ENCODE results near the gene OLR1. TPM values are rescaled to one million over a fixed set of nuclear protein-coding genes. Genes with fewer than 3 reads are reported as not detected.

OLR1 gene
- total RNA-seq, 2 donors from 2014 or later, result 0.15 TPM; not detected in 1

- no peaks in the 10 kb centered on the region for H3K36me3 Mint-ChIP-seq (ENCODE audit: low read depth)
- ATAC-seq, result no peak
Observed at GRCh38 chr12:10126413-10126812, 45.5 kb downstream of the OLR1 start.

GRCh38 chr12:10122689-10123088, 49.2 kb downstream of the OLR1 start:
- H3K9me3 ChIP-seq (ENCODE audit: control insufficient read depth, low read length, poor library complexity, severe bottlenecking), result no peaks in the 10 kb centered on the region
- Mint-ChIP-seq H3K27ac (no peak overlapping the region), H3K27me3 (peaks cover 5% of the 10 kb centered on the region), H3K36me3 (ENCODE audit: low read depth) (no peaks in the 10 kb centered on the region), H3K4me3 (no peak overlapping the region), H3K4me1 (peaks cover 2% of the 10 kb centered on the region)
- ATAC-seq (no peak), DNase-seq (no peak)

More at GRCh38 chr12:10126413-10126812, 45.5 kb downstream of the OLR1 start:
- no peaks in the 10 kb centered on the region for H3K9me3 ChIP-seq (ENCODE audit: control insufficient read depth, low read length, poor library complexity, severe bottlenecking)
- Mint-ChIP-seq H3K4me1 (peaks cover 5% of the 10 kb centered on the region), H3K27ac (no peak overlapping the region), H3K4me3 (no peak overlapping the region), H3K27me3 (peaks cover 7% of the 10 kb centered on the region)
- DNase-seq, result no peak

- H3K9me3 ChIP-seq (ENCODE audit: control insufficient read depth, low read length, poor library complexity, severe bottlenecking), result no peaks in the 10 kb centered on the region
- Mint-ChIP-seq H3K36me3 (ENCODE audit: low read depth) (no peaks in the 10 kb centered on the region), H3K27ac (no peak overlapping the region), H3K4me3 (no peak overlapping the region), H3K27me3 (no peaks in the 10 kb centered on the region), H3K4me1 (peaks cover 2% of the 10 kb centered on the region)
- DNase-seq (no peak), ATAC-seq (no peak)
Observed at GRCh38 chr12:10121278-10121677, 50.7 kb downstream of the OLR1 start.

- no peaks in the 10 kb centered on the region for H3K36me3 Mint-ChIP-seq (ENCODE audit: low read depth)
- ATAC-seq (no peak), DNase-seq (no peak)
Observed at GRCh38 chr12:10119066-10119465, 52.9 kb downstream of the OLR1 start.

GRCh38 chr12:10115890-10116289, 56.0 kb downstream of the OLR1 start:
- ATAC-seq (no peak), DNase-seq (no peak)
- peaks cover 2% of the 10 kb centered on the region for H3K4me1 Mint-ChIP-seq
- no peak overlapping the region for H3K27ac Mint-ChIP-seq
- H3K36me3 Mint-ChIP-seq (ENCODE audit: low read depth), result no peaks in the 10 kb centered on the region
- peaks cover 4% of the 10 kb centered on the region for H3K27me3 Mint-ChIP-seq
- no peak overlapping the region for H3K4me3 Mint-ChIP-seq
- no peaks in the 10 kb centered on the region for H3K9me3 ChIP-seq (ENCODE audit: control insufficient read depth, low read length, poor library complexity, severe bottlenecking)

More at GRCh38 chr12:10119066-10119465, 52.9 kb downstream of the OLR1 start:
- Mint-ChIP-seq H3K4me1 (peaks cover 2% of the 10 kb centered on the region), H3K27ac (no peak overlapping the region), H3K27me3 (peaks cover 4% of the 10 kb centered on the region), H3K4me3 (no peak overlapping the region)
- no peaks in the 10 kb centered on the region for H3K9me3 ChIP-seq (ENCODE audit: control insufficient read depth, low read length, poor library complexity, severe bottlenecking)

GRCh38 chr12:10115311-10115710, 56.6 kb downstream of the OLR1 start:
- H3K9me3 ChIP-seq (ENCODE audit: control insufficient read depth, low read length, poor library complexity, severe bottlenecking), result no peaks in the 10 kb centered on the region
- Mint-ChIP-seq H3K27ac (no peak overlapping the region), H3K27me3 (peaks cover 4% of the 10 kb centered on the region), H3K4me1 (peaks cover 2% of the 10 kb centered on the region), H3K36me3 (ENCODE audit: low read depth) (no peaks in the 10 kb centered on the region), H3K4me3 (no peak overlapping the region)
- ATAC-seq, result no peak
- DNase-seq, result no peak

GRCh38 chr12:10113920-10114319, 58.0 kb downstream of the OLR1 start:
- no peak for DNase-seq
- no peaks in the 10 kb centered on the region for H3K9me3 ChIP-seq (ENCODE audit: control insufficient read depth, low read length, poor library complexity, severe bottlenecking)
- Mint-ChIP-seq H3K27ac (no peak overlapping the region), H3K36me3 (ENCODE audit: low read depth) (no peaks in the 10 kb centered on the region), H3K4me1 (peaks cover 2% of the 10 kb centered on the region), H3K4me3 (no peak overlapping the region), H3K27me3 (peaks cover 4% of the 10 kb centered on the region)
- no peak for ATAC-seq

- H3K36me3 Mint-ChIP-seq (ENCODE audit: low read depth), result no peaks in the 10 kb centered on the region
- ATAC-seq (no peak), DNase-seq (no peak)
- H3K27me3 Mint-ChIP-seq, result peaks cover 4% of the 10 kb centered on the region
- H3K9me3 ChIP-seq (ENCODE audit: control insufficient read depth, low read length, poor library complexity, severe bottlenecking), result no peaks in the 10 kb centered on the region
- no peaks in the 10 kb centered on the region for H3K4me1 Mint-ChIP-seq
- no peak overlapping the region for H3K27ac Mint-ChIP-seq
- no peak overlapping the region for H3K4me3 Mint-ChIP-seq
Observed at GRCh38 chr12:10113075-10113474, 58.9 kb downstream of the OLR1 start.

- no peak for ATAC-seq
- no peak overlapping the region for H3K27ac Mint-ChIP-seq
- no peak overlapping the region for H3K4me3 Mint-ChIP-seq
- no peaks in the 10 kb centered on the region for H3K4me1 Mint-ChIP-seq
- peaks cover 4% of the 10 kb centered on the region for H3K27me3 Mint-ChIP-seq
- H3K9me3 ChIP-seq (ENCODE audit: control insufficient read depth, low read length, poor library complexity, severe bottlenecking), result no peaks in the 10 kb centered on the region
- no peak for DNase-seq
- peaks cover 3% of the 10 kb centered on the region for H3K36me3 Mint-ChIP-seq (ENCODE audit: low read depth)
Observed at GRCh38 chr12:10111451-10111850, 60.5 kb downstream of the OLR1 start.

- no peaks in the 10 kb centered on the region for H3K4me1 Mint-ChIP-seq
Observed at GRCh38 chr12:10110256-10110844, 61.6 kb downstream of the OLR1 start.

More at GRCh38 chr12:10110256-10110844, 61.6 kb downstream of the OLR1 start:
- no peak for DNase-seq
- peaks cover 3% of the 10 kb centered on the region for H3K36me3 Mint-ChIP-seq (ENCODE audit: low read depth)
- no peak overlapping the region for H3K4me3 Mint-ChIP-seq
- H3K9me3 ChIP-seq (ENCODE audit: control insufficient read depth, low read length, poor library complexity, severe bottlenecking), result no peaks in the 10 kb centered on the region
- no peak for ATAC-seq
- no peak overlapping the region for H3K27ac Mint-ChIP-seq
- peaks cover 3% of the 10 kb centered on the region for H3K27me3 Mint-ChIP-seq

Other genes with a start within 250 kb of the OLR1 start
- not detected for gene CLEC2A, start 239.8 kb downstream of the OLR1 start, total RNA-seq
- 1 to 10 TPM in 1 of 2 donors, under 1 TPM in 1; 0.37 to 4.6 TPM for gene CLEC12A, start 200.7 kb downstream of the OLR1 start, total RNA-seq
- 10 to 100 TPM in 1 of 2 donors, under 1 TPM in 1; 0.94 to 21.1 TPM for gene CLEC1B, start 173.0 kb downstream of the OLR1 start, total RNA-seq
- under 1 TPM in 1 of 2 donors, not detected in 1; 0.25 TPM for gene CLEC12B, start 161.5 kb downstream of the OLR1 start, total RNA-seq
- gene CLEC9A, start 141.4 kb downstream of the OLR1 start, total RNA-seq, result under 1 TPM in 1 of 2 donors, not detected in 1; 0.18 TPM
- not detected for gene CLEC1A, start 73.1 kb downstream of the OLR1 start, total RNA-seq
- 1 to 10 TPM; 3.2 to 8.2 TPM for gene CLEC7A, start 41.9 kb downstream of the OLR1 start, total RNA-seq
- gene TMEM52B, start 6.9 kb upstream of the OLR1 start, total RNA-seq, result not detected
- 100 to 1,000 TPM; 104 to 110 TPM for gene GABARAPL1, start 40.7 kb upstream of the OLR1 start, total RNA-seq
- gene KLRD1, start 135.7 kb upstream of the OLR1 start, total RNA-seq, result 1 to 10 TPM in 1 of 2 donors, not detected in 1; 1.3 TPM
- gene KLRK1, start 217.9 kb upstream of the OLR1 start, total RNA-seq, result 1 to 10 TPM in 1 of 2 donors, under 1 TPM in 1; 0.78 to 2.0 TPM
- gene KLRC4, start 237.6 kb upstream of the OLR1 start, total RNA-seq, result not detected
- gene KLRC3, start 248.5 kb upstream of the OLR1 start, total RNA-seq, result not detected

Measured in T-helper 17 cell (primary cell).